HG03097 (cell line): Measurements from ENCODE around the gene PAPSS2.
"Not testable (repeated sequence)": the region's sequence is repeated elsewhere in the genome, so short reads cannot be mapped to it uniquely, and the experiment has no call there.

Experiments
- ATAC-seq: cut with Tn5 transposase; IDR thresholded peaks from one replicate; pipeline ENCODE4 v1.9.1; 2021; ENCODE audit not compliant: unreplicated experiment, low FRiP score

Gene PAPSS2

GRCh38 chr10:87700031-87700796 lies 40.5 kb downstream of the PAPSS2 start:
- no peak for ATAC-seq

DNA sequence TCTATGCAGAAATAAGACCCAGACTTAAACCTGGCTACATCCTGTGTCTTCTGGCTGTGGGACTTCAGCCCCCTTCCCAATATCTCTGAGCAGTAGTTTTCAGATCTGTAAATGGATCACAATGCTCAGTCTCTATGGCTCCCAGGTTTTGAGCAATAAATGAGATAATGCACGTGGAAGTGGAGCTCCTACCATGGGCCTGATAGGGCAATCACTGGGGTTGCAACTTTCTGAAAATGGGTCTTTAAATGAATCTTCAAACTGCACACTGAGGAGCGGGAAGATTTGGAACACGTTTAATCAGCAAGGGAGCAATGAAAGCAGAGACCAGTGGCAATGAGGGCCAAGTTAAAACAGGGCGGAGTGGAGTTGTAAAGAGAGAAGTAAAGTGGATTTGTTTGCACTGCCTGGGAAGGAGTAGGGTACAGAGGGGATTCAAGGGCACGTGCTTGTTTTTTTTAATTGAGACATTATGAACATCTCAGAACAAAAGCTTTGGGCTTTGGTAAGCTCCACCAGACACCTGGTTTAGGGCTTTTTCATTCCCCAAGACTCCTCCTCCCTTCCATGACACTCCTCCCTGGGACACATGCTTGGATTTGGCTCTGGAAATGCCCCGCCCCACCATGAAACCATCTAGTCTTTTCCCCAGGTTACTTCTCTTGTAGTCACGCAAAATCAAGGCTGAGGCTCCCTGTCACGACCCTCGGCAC lies 42.7 kb downstream of the PAPSS2 start:
- ATAC-seq, result no peak

DNA sequence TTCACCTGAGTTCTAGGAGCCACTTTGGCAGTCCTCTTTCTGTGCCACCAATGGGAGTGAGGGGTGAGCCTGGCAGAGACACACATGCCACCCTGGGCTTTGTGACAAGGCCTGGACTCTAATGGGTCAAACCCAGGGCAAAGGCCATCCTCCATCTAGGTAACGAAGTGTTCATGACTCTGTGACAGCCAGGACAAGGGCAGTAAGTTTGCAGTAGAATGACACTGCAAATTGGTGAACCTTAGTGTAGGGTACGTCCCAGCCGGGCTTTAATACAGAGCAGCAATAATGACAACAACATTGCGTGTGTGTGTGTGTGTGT lies 43.3 kb downstream of the PAPSS2 start:
- ATAC-seq, result no peak

DNA sequence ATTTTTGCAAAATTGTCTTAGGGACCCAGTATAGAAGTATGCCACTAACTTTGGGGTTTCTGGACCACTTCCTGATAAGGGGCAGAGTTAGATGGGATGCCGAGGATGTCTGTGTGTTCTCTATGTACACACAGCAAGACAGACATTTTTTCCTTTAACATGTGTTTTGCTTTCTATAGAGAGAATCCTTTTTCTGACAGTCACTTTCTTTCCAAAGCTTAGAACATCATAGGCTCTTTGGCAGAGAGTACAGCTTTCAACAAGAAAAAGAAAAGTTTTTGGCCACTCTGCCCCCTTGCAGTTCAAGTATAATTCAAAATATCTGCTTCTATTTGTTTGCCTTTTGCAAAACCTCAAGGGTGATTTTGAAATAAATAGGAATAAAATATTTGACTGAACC lies 44.1 kb downstream of the PAPSS2 start:
- no peak for ATAC-seq

DNA sequence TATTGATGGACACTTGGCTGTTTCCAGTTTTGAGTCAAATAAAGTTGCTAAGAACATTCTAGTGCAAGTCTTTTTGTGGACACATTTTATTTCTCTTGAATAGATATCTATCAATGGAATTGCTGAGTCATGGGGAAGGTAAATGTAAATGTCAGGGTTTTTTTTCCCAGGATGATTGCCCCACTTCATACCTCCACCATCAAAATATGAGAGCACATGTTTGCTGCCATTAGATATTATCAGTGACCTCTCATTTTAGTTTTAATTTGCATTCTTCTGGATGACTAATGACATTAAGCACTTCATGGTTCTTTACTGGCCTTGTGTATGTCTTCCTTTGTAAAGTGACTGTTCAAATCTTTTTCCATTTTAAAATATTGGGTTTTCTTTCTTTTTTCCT lies 45.7 kb downstream of the PAPSS2 start:
- ATAC-seq, result no peak

DNA sequence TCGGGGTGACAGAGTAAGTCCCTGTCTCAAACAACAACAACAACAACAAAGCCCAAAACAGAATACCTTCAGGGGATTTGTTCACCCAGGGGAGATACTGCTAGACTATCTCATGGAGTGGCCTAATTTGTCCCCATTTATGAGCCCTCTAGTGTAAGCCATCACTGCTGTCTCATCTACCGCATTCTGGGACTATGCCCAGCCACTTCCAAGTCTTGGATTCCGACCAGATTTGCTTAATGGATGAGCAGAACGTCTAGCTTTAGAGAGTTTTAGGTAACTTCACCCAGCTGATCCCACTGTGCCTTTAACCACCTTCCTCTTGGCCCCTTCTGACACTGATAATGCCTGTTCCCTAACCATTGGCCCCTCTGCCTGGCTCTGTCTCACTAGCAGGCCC lies 47.1 kb downstream of the PAPSS2 start:
- no peak for ATAC-seq

DNA sequence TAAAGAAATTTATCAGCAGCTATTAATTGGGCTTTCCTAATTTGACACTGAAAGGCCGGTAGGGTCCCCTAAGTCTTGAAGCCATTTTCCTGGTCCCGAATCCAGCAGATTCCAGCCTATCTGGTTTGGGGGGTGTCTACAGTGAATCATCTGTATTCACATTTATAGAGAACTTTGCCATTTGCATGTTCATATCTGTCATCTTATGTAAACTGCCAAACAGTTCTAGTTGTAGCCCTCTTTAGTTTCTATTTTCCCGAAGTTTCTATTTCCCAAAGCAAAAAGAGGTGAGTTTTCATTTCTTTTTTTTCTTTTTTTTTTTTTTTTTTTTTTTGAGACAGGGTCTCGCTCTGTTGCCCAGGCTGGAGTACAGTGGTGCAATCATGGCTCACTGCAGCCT lies 47.6 kb downstream of the PAPSS2 start:
- ATAC-seq, result no peak

GRCh38 chr10:87712913-87713616 lies 53.4 kb downstream of the PAPSS2 start:
- ATAC-seq, result no peak

- ATAC-seq, result no peak
Measured at GRCh38 chr10:87713707-87714106, 54.0 kb downstream of the PAPSS2 start.

DNA sequence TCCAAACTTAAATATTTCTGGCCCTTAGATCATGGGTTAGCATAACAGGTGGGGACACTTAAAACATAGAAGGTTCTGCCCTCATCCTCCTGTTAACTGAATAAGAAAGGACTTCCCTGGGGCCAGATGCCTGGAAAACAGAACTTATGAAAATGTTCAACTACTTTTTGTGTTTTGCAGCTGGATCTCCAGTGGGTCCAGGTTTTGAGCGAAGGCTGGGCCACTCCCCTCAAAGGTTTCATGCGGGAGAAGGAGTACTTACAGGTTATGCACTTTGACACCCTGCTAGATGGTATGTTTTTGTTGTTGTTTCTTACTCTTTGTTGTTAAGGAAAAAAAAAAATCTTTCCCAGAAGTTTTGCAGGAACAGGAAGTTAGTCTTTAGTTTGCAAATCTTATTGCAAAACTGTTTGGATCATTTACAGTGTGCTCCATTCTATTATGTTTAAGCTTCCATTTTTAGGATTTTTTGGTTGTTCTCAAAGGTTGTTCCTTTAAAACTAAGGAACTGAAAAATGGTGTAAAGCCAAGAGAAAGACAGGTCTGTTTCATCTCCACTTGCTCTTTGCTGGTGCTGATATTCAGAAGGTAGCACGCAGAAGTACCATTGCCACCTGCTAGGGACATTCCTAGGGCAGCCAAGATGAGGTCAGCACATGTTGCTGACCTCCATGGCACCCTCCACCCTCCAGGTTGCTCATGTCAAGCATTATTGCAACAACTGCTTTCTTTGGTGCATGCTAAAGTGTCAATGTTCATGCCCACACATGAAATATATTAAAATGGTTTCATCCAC lies 56.1 kb downstream of the PAPSS2 start:
- ATAC-seq, result no peak

- ATAC-seq, result no peak
Measured at GRCh38 chr10:87716348-87716670, 56.6 kb downstream of the PAPSS2 start.

GRCh38 chr10:87720665-87721064 lies 61.0 kb downstream of the PAPSS2 start:
- no peak for ATAC-seq

DNA sequence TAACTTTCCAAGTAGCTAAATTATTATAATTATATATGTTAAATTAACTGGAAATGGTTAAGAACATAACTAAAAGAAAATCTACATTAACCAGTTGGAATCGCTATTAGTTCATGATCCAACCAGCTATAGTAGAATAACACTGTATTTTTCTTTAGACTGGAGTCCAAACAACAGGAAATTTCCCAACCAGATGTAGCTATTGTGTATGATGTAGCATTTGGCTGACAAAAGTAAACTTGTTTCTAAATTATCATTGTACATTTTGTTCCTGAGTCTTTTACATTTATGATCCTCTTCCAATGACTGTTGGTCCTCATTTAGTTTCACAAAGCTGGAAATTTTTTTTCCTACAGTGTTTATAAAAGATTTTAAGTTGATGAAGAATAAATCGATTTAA lies 62.1 kb downstream of the PAPSS2 start:
- ATAC-seq, result no peak

GRCh38 chr10:87722716-87723115 lies 63.0 kb downstream of the PAPSS2 start:
- no peak for ATAC-seq

DNA sequence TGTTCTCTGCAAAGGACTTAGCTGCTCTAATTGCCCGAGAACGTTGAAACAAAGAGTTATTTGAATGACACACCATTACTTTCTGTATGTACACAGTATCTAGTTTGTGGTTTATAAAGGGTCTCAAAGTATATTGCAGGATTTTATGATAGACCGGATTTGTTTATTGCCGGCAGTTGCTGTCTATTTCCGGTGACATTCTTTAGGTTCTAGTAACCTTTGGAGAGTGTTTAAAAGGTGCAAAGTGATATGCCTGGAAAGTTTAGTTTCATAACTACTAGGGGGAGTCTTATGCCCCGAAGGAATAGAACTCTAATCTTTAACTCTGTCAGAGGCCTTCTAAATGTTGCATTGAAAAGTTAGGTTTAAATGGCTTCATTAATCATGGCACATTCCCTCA lies 63.8 kb downstream of the PAPSS2 start:
- ATAC-seq, result no peak

DNA sequence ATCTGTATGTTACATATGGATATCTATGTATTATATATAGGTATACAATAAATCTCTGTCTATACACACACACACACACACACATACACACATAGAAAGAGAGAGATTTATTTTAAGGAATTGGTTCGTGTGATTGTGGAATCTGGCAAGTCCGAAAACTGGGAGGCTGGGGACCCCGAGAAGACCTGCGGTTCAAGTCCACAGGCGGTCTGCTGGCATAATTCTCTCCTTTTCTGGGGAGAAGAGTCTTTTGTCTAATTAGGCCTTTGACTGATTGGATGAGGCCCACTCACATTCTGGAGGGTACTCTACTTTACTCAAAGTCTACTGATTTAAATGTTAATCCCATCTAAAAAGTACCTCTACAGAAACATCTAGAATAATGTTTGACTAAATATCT lies 65.1 kb downstream of the PAPSS2 start:
- ATAC-seq, result no peak

DNA sequence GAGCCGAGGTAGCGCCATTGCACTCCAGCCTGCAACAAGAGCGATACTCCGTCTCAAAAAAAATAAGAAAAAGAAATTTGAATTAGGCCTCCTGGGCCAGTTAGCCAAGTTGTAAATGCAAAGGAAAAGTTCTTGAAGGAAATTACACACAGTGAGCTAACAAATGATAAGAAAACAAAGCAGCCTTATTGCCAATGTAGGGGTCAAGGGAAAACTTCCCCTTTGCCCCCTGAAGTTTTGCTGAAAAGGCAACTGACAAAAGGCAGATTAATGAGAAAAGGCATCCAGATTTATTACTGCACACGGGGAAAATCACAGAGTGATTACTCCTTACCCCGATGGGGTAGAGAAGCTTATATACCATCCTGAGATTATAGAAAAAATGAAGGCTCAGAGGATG lies 70.3 kb downstream of the PAPSS2 start:
- no peak for ATAC-seq

GRCh38 chr10:87733081-87733480 lies 73.4 kb downstream of the PAPSS2 start:
- ATAC-seq, result no peak

DNA sequence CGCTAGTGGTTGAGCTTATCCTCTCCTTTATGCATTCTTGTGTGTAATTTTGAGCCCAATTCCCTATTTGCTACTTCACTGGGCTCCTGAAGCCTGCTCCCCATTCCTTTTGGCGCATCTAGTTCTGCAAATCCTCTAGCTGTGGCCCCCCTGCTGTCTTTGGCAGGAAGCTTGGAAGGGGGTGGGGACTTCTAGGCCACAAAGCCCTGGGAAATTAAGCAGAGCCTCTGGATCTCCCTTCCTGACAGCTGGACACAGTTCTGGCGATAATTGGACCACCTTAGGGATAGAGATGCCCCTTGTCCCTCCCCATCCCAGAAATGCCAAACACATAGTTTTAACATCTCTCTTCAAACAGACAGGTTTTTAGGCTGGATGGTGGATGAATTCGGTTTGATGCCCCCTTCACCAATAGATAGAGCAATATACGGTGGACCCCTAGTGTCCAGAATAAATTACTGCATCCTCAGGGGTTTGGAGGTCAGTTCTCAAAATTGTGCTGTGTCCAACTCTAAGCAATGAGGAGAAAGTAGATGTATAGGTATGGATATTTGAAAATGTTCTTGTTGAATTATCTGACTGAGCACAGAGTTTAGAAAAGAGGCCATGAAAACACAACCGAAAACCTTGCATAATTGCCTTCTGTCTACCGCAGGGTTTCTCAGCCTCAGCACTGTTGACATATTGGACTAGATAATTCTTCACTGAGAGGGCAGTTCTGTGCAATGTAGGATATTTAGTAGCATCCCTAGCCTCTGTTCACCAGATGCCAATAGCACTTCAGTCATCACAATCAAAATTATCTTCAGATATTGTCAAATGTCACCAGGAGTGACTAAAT lies 75.5 kb downstream of the PAPSS2 start:
- ATAC-seq, result no peak

- ATAC-seq, result not testable (repeated sequence)
Measured at GRCh38 chr10:87738253-87738652, 78.6 kb downstream of the PAPSS2 start.
